SU-DHL-6 (cell line): Measurements from ENCODE around the gene PPP1R12B.
"Not testable (repeated sequence)": the region's sequence is repeated elsewhere in the genome, so short reads cannot be mapped to it uniquely, and the experiment has no call there.

Experiments
- H2AFZ ChIP-seq: fragments of 200-600 bp; sonication (generic); 2 replicates; pipeline ENCODE4 v1.6.1; 2014; ENCODE audit warnings: low read depth, mild to moderate bottlenecking, moderate library complexity, mixed read lengths, antibody characterized with exemption, low read length; ENCODE audit not compliant: severe bottlenecking
- H3F3A ChIP-seq: fragments of 200-600 bp; shearing (Covaris generic); 2 replicates; pipeline ENCODE4 v1.6.0; 2016; ENCODE audit warnings: antibody characterized with exemption, mild to moderate bottlenecking; ENCODE audit not compliant: insufficient read depth
- H3K27ac ChIP-seq: fragments of 200-600 bp; sonication (generic); 2 replicates; pipeline ENCODE4 v1.5.1; 2016; ENCODE audit warnings: low read depth, mild to moderate bottlenecking, low read length, moderate library complexity, mixed read lengths
- H3K27me3 ChIP-seq: fragments of 200-600 bp; sonication (generic), shearing (Covaris generic); 2 replicates; pipeline ENCODE4 v1.6.0; 2014; ENCODE audit warnings: mild to moderate bottlenecking, low read length
- H3K36me3 ChIP-seq: fragments of 200-600 bp; sonication (generic); 2 replicates; pipeline ENCODE4 v1.6.1; 2014; ENCODE audit warnings: mild to moderate bottlenecking, low read length, mixed read lengths
- H3K4me2 ChIP-seq: fragments of 300-600, 200-600 bp; shearing (Covaris generic), sonication (generic); 2 replicates; pipeline ENCODE4 v1.6.0; 2014; ENCODE audit warnings: low read length, low read depth, mild to moderate bottlenecking; ENCODE audit not compliant: poor library complexity, severe bottlenecking
- H3K4me3 ChIP-seq: fragments of 200-600 bp; sonication (generic); 2 replicates; pipeline ENCODE4 v1.5.1; 2014; ENCODE audit warnings: antibody characterized with exemption, low read length, mild to moderate bottlenecking, mixed read lengths; ENCODE audit not compliant: insufficient read depth, poor library complexity, severe bottlenecking
- H3K79me2 ChIP-seq: fragments of 200-600 bp; sonication (generic); 2 replicates; pipeline ENCODE4 v1.6.1; 2014; ENCODE audit warnings: mild to moderate bottlenecking, low read length, moderate library complexity; ENCODE audit not compliant: insufficient read depth
- H3K9ac ChIP-seq: fragments of 200-600 bp; sonication (generic); 2 replicates; pipeline ENCODE4 v1.7.0; 2014; ENCODE audit warnings: mild to moderate bottlenecking, low read length
- H3K9me2 ChIP-seq: fragments of 200-600 bp; sonication (generic); replicated peaks from 2 replicates; pipeline ENCODE4 v1.6.1; 2014; ENCODE audit warnings: low read length; ENCODE audit not compliant: insufficient read depth
- H3K9me3 ChIP-seq: fragments of 200-600 bp; sonication (generic); 2 replicates; pipeline ENCODE4 v1.6.1; 2014; ENCODE audit warnings: low read length, mixed read lengths; ENCODE audit not compliant: insufficient read depth
- H4K20me1 ChIP-seq: fragments of 200-600 bp; sonication (generic); 2 replicates; pipeline ENCODE4 v1.6.1; 2014; ENCODE audit warnings: low read depth, mild to moderate bottlenecking, antibody characterized with exemption, low read length, moderate library complexity, mixed read lengths
- EZH2phosphoT487 ChIP-seq: fragments of 200-600 bp; sonication (generic), shearing (Covaris generic); conservative IDR thresholded peaks from 2 replicates; pipeline ENCODE4 v1.6.1; 2018; ENCODE audit warnings: mild to moderate bottlenecking, antibody characterized with exemption, low read length, moderate library complexity, mixed read lengths
- TF ChIP-seq, protein P1 (sequence below): fragments of 200-600 bp; sonication (generic); IDR thresholded peaks from one replicate; pipeline ENCODE4 v1.5.1; 2017; ENCODE audit warnings: antibody characterized with exemption, mild to moderate bottlenecking, low read length, moderate library complexity; ENCODE audit not compliant: insufficient read depth, poor library complexity, severe bottlenecking

PPP1R12B gene

GRCh38 chr1:202376247-202376646, 27.7 kb downstream of the PPP1R12B start:
- Histone ChIP-seq H3K9me2 (no peaks in the 10 kb centered on the region), H2AFZ (no peak overlapping the region), H3K4me3 (no peak overlapping the region), H3K4me2 (no peak overlapping the region), H3K27me3 (no peaks in the 10 kb centered on the region), H3K9me3 (no peaks in the 10 kb centered on the region), H3F3A (no peaks in the 10 kb centered on the region), H4K20me1 (peaks cover 5% of the 10 kb centered on the region; the same call in 1 of the 2 replicates), H3K79me2 (no peaks in the 10 kb centered on the region), H3K27ac (no peak overlapping the region), H3K9ac (no peak overlapping the region), H3K36me3 (no peaks in the 10 kb centered on the region)
- TF ChIP-seq, protein P1, sequence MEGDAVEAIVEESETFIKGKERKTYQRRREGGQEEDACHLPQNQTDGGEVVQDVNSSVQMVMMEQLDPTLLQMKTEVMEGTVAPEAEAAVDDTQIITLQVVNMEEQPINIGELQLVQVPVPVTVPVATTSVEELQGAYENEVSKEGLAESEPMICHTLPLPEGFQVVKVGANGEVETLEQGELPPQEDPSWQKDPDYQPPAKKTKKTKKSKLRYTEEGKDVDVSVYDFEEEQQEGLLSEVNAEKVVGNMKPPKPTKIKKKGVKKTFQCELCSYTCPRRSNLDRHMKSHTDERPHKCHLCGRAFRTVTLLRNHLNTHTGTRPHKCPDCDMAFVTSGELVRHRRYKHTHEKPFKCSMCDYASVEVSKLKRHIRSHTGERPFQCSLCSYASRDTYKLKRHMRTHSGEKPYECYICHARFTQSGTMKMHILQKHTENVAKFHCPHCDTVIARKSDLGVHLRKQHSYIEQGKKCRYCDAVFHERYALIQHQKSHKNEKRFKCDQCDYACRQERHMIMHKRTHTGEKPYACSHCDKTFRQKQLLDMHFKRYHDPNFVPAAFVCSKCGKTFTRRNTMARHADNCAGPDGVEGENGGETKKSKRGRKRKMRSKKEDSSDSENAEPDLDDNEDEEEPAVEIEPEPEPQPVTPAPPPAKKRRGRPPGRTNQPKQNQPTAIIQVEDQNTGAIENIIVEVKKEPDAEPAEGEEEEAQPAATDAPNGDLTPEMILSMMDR = no peak
- TF ChIP-seq EZH2phosphoT487 = no peak

DNA sequence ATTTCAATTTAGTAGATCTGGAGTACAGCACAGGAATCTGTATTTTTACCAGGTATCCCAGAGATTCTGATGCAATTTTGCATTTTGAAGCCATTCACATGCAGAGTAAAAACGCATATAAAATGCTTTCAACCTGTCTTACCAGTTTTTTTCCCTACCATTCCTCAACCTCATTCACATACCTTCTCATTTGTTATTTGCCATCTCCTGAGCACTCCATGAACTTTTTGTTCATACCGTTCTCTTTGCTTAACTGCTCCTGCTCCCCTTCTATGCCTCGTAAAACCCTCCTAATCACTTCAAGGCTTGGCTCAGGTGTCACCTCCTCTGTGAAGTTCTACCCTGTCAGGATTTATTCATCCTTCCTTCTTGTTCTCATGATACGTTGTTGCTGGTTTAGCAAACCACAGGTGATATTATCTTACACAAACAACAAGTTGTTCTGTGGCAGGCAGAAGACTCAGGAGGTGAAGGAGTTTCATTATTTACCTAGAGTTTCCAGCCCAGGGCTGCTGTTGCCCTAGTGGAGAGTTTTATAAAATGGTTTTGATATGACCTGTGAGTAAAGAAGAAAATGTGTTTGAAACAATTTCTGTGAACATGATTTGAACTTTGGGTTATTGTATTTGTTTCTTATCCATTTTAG, 31.5 kb downstream of the PPP1R12B start:
- H3K9me2 ChIP-seq, H3K4me2 ChIP-seq, H4K20me1 ChIP-seq, H3F3A ChIP-seq, H2AFZ ChIP-seq, H3K4me3 ChIP-seq, H3K36me3 ChIP-seq, H3K27me3 ChIP-seq, H3K9me3 ChIP-seq, H3K9ac ChIP-seq, H3K79me2 ChIP-seq, H3K27ac ChIP-seq: not testable (repeated sequence)

DNA sequence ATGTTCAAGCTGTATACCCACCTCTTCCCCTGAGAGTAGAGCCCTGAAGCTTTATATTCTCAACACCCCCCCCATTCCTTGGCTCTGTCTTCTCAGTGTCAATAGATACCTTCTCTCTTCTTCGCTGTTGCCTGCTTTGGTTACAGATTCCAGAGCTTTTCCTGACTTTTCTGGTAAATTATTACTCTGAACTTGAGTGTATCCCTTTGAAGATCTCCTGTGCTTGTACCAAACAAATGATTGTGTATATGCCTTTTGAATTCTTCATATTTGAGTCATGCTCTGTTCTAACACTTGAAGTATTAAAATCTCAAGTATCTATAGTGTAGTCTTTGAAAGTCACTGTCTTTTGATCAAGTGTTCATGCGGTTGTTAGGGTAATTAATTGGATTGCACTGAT, 32.0 kb downstream of the PPP1R12B start:
- not testable (repeated sequence) for H2AFZ ChIP-seq, H3K27ac ChIP-seq, H3K9ac ChIP-seq, H3K27me3 ChIP-seq, H3F3A ChIP-seq, H3K9me3 ChIP-seq, H3K9me2 ChIP-seq, H3K79me2 ChIP-seq, H4K20me1 ChIP-seq, H3K36me3 ChIP-seq, H3K4me3 ChIP-seq, H3K4me2 ChIP-seq

GRCh38 chr1:202381867-202382266, 33.4 kb downstream of the PPP1R12B start:
- not testable (repeated sequence) for H3K4me2 ChIP-seq, H3K27me3 ChIP-seq, H3K79me2 ChIP-seq, H3K9ac ChIP-seq, H3K27ac ChIP-seq, H3K9me3 ChIP-seq, H3K4me3 ChIP-seq, H3K9me2 ChIP-seq, H4K20me1 ChIP-seq, H2AFZ ChIP-seq, H3K36me3 ChIP-seq, H3F3A ChIP-seq

GRCh38 chr1:202395831-202396230, 47.3 kb downstream of the PPP1R12B start:
- H3K9ac ChIP-seq, H3K4me2 ChIP-seq, H3F3A ChIP-seq, H3K4me3 ChIP-seq, H4K20me1 ChIP-seq, H3K36me3 ChIP-seq, H2AFZ ChIP-seq, H3K27me3 ChIP-seq, H3K9me3 ChIP-seq, H3K27ac ChIP-seq, H3K9me2 ChIP-seq, H3K79me2 ChIP-seq: not testable (repeated sequence)
